GM12878 (cell line): ENCODE results near the gene DET1. TPM values are rescaled to one million over a fixed set of nuclear protein-coding genes. Genes with fewer than 3 reads are reported as not detected.

Experiments
- ATAC-seq: fragments of 200-7000 bp; cut with Tn5 transposase; 3 replicates; pipeline ENCODE4 v1.9.1; 2020; ENCODE audit warnings: mild to moderate bottlenecking, moderate library complexity
- BruUV-seq: library from RNA; stranded (reverse); fragments of 400-500 nt; replicated peaks from 2 replicates; lab custom pipeline; 2021; lab: Mats Ljungman, UMichigan
- CTCF ChIA-PET: fragments of 300-600 bp; sonication (Branson Sonifier 250); formaldehyde crosslinking; extraction: SDS; loops from one replicate; lab custom pipeline; 2021; ENCODE audit warnings: inconsistent platforms; lab: Yijun Ruan, JAX
- POLR2A ChIA-PET: fragments of 350-600 bp; formaldehyde crosslinking; extraction: SDS; loops from one replicate; lab custom pipeline; 2021; ENCODE audit warnings: inconsistent platforms; lab: Charles Lee
- RAD21 ChIA-PET: fragments of 300-600 bp; sonication (Branson Sonifier 250); formaldehyde crosslinking; loops from one replicate; lab custom pipeline; 2023; ENCODE audit warnings: antibody characterized with exemption; ENCODE audit not compliant: unreplicated experiment; lab: Charles Lee
- SMC1A ChIA-PET: fragments of 300-600 bp; sonication (Branson Sonifier 250); formaldehyde crosslinking; loops from one replicate; lab custom pipeline; 2023; ENCODE audit not compliant: unreplicated experiment, uncharacterized antibody; lab: Charles Lee
- DNase-seq: peaks from one replicate; pipeline ENCODE4 v3.0.0-alpha.2; 2011; ENCODE audit warnings: low read depth, low spot score
- FAIRE-seq: peaks from 3 replicates; lab custom pipeline; 2011; peaks lifted over from hg19 to GRCh38; lab: Jason Lieb, UNC
- H2AFZ ChIP-seq: 2 replicates; pipeline ENCODE4 v1.6.0; 2011; ENCODE audit warnings: low read depth, low read length, control low read depth; ENCODE audit not compliant: control insufficient read depth
- H3K27ac ChIP-seq: 2 replicates; pipeline ENCODE4 v1.5.1; 2011; ENCODE audit warnings: control low read depth; ENCODE audit not compliant: control insufficient read depth, insufficient read depth
- H3K27me3 ChIP-seq, 2 experiments: replicated peaks in 1 of 2; 2 replicates each; pipeline versions ENCODE4 v1.6.0 to v1.6.1; 2011; ENCODE audit warnings: low read length in 1 of 2; ENCODE audit not compliant: control insufficient read depth in 2 of 2, insufficient read depth in 2 of 2
- H3K36me3 ChIP-seq, 2 experiments: 2 replicates each; pipeline ENCODE4 v1.5.1; 2011; ENCODE audit warnings: low read length in 1 of 2; ENCODE audit not compliant: control insufficient read depth in 2 of 2, insufficient read depth in 2 of 2
- H3K4me1 ChIP-seq: 2 replicates; pipeline ENCODE4 v1.6.1; 2011; ENCODE audit warnings: mild to moderate bottlenecking, low read length, moderate library complexity, mixed read lengths; ENCODE audit not compliant: control insufficient read depth, insufficient read depth
- H3K4me2 ChIP-seq: 2 replicates; pipeline ENCODE4 v1.6.0; 2011; ENCODE audit warnings: control low read depth; ENCODE audit not compliant: control insufficient read depth, insufficient read depth
- H3K4me3 ChIP-seq: fragments of 200-600 bp; sonication (generic); 2 replicates; pipeline ENCODE4 v1.5.1; 2016
- H3K79me2 ChIP-seq: 2 replicates; pipeline ENCODE4 v1.6.0; 2011; ENCODE audit warnings: low read length; ENCODE audit not compliant: control insufficient read depth, insufficient read depth
- H3K9ac ChIP-seq: 2 replicates; pipeline ENCODE4 v1.8.0; 2011; ENCODE audit warnings: low read length, control low read depth, mixed read lengths; ENCODE audit not compliant: control insufficient read depth, insufficient read depth
- H3K9me3 ChIP-seq: replicated peaks from 3 replicates; pipeline ENCODE4 v1.5.1; 2011; ENCODE audit warnings: mild to moderate bottlenecking, low read length; ENCODE audit not compliant: control insufficient read depth, insufficient read depth
- H4K20me1 ChIP-seq: 2 replicates; pipeline ENCODE4 v1.6.0; 2011; ENCODE audit not compliant: control insufficient read depth, insufficient read depth
- CREM ChIP-seq: IDR thresholded peaks from 2 replicates; pipeline ENCODE4 v1.6.1; 2014; ENCODE audit warnings: antibody characterized with exemption, low read depth
- E2F8 ChIP-seq: fragments of 450-650 bp; IDR thresholded peaks from 2 replicates; pipeline ENCODE4 v1.6.1; 2018; ENCODE audit warnings: mild to moderate bottlenecking, low read depth, moderate library complexity; ENCODE audit not compliant: partially characterized antibody
- ELK1 ChIP-seq: IDR thresholded peaks from 2 replicates; pipeline ENCODE4 v1.6.1; 2012; ENCODE audit warnings: low read depth, low read length, improper control_type of control experiment
- HCFC1 ChIP-seq: fragments of 150-350 bp; IDR thresholded peaks from 2 replicates; pipeline ENCODE4 v1.6.1; 2014; ENCODE audit warnings: low read length
- STAT1 ChIP-seq: fragments of 450-650 bp; conservative IDR thresholded peaks from 2 replicates; pipeline ENCODE4 v1.6.1; 2014; ENCODE audit warnings: antibody characterized with exemption, mild to moderate bottlenecking
- YY1 ChIP-seq: IDR thresholded peaks from 2 replicates; pipeline ENCODE4 v1.6.1; 2011; ENCODE audit warnings: low read depth, mild to moderate bottlenecking, low read length
- ZBTB40 ChIP-seq: fragments of 450-650 bp; IDR thresholded peaks from 2 replicates; pipeline ENCODE4 v1.6.1; 2016; ENCODE audit warnings: mild to moderate bottlenecking, moderate library complexity, borderline replicate concordance
- WGBS: methylation state at CpG from one replicate; pipeline ENCODE4 v1.1.6; 2016; ENCODE audit warnings: low lambda C conversion rate; ENCODE audit not compliant: insufficient replicate concordance, insufficient coverage; ENCODE audit errors: missing lambda C conversion rate; 5-methylcytosine and 5-hydroxymethylcytosine counted together
- in situ Hi-C: fragments of 300-500 bp; cut with MboI; formaldehyde crosslinking; loops from 9 replicates; pipeline ENCODE4 v1.14.3; 2018; ENCODE audit warnings: mixed read lengths
- intact Hi-C: fragments of 100-400 bp; cut with micrococcal nuclease; formaldehyde crosslinking; loops from one replicate; pipeline ENCODE4 v1.14.2; 2022; ENCODE audit not compliant: unreplicated experiment
- polyA plus RNA-seq, 11 experiments: library from polyadenylated mRNA; depleted of rRNA in 4 of 11; unstranded in 6 of 11; stranded (reverse) in 5 of 11; fragments of >200 nt; fragmentation: Nextera tagmentation in 4 of 11; fragmentation: Illumina TruSeq in 1 of 11; extraction: Ambion mirVana in 4 of 11; extraction: Trizol in 1 of 11; gene quantifications; 1 replicate in 1 of 11; 2 replicates in 10 of 11; pipeline versions ENCODE4 v1.2.1 to v1.2.3, GENCODE V29; 2011 to 2016; ENCODE audit warnings: inconsistent platforms in 2 of 11, missing spikeins in 2 of 11, low read depth in 1 of 11
- total RNA-seq, 4 experiments: library from RNA; depleted of rRNA in 3 of 4; stranded (reverse); fragments of >200 nt in 3 of 4; fragmentation: Illumina TruSeq in 1 of 4; extraction: Trizol in 1 of 4; gene quantifications; 2 replicates each; pipeline versions ENCODE4 v1.2.1 to v1.2.3, GENCODE V29; 2013 to 2021
- TF ChIP-seq, protein P1 (sequence below): fragments of 450-650 bp; IDR thresholded peaks from 2 replicates; pipeline ENCODE4 v1.6.1; 2017; ENCODE audit warnings: borderline replicate concordance
- TF ChIP-seq, protein P2 (sequence below): fragments of 450-650 bp; IDR thresholded peaks from 2 replicates; pipeline ENCODE4 v1.6.1; 2016; ENCODE audit warnings: mild to moderate bottlenecking
- TF ChIP-seq, protein P3 (sequence below): fragments of 150-350 bp; IDR thresholded peaks from 2 replicates; pipeline ENCODE4 v1.6.1; 2016; ENCODE audit warnings: low read depth, low read length

The DET1 gene
- total and polyA plus RNA-seq, 10 of the 15 experiments (the other 5 are each of a cell fraction or from before 2014, with no cell fraction given), result 0.16 to 2.7 (median 1.4) TPM

DNA sequence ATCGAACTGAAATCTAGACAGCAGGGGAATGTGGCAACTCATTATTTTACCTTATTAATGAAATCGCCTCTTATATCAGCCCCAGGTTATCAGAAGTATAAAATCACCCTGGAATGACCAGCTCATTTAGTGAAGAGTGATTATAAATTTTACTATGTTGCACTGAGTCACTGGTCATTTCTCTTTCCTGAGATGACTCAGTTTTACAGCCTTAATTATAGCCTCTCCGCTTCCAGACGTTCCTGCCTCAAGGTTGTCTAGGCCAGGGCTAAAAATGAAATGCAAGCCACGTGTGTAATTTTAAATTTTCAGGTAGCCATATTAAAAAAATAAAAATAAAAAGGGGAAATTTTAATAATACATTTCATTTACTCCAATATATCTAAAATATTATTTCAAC lies 33.3 kb downstream of the DET1 start:
- POLR2A ChIA-PET, result no interaction called here
- H3K4me2 ChIP-seq, result no peak overlapping the region
- H3K4me3 ChIP-seq, result no peak overlapping the region
- no peak overlapping the region for H3K27ac ChIP-seq
- SMC1A ChIA-PET, result no interaction called here
- DNase-seq (no peak), FAIRE-seq (no peak), ATAC-seq (no peak)
- H3K79me2 ChIP-seq, result no peaks in the 10 kb centered on the region
- RAD21 ChIA-PET, result no interaction called here
- H4K20me1 ChIP-seq, result no peaks in the 10 kb centered on the region
- peaks cover 12% of the 10 kb centered on the region for H3K4me1 ChIP-seq
- no peaks in the 10 kb centered on the region for H3K9me3 ChIP-seq
- CTCF ChIA-PET, result no interaction called here
- BruUV-seq, result no TSS peak
- H3K36me3 ChIP-seq, result no peaks in the 10 kb centered on the region
- intact Hi-C loops, result no loop called here
- no peak overlapping the region for H2AFZ ChIP-seq
- in situ Hi-C loops, result no loop called here
- no peak overlapping the region for H3K9ac ChIP-seq
- WGBS, result 43% methylated on average over 5 of the region's 5 CpGs
- H3K27me3 ChIP-seq, result no peaks in the 10 kb centered on the region
- TF ChIP-seq, protein P1, sequence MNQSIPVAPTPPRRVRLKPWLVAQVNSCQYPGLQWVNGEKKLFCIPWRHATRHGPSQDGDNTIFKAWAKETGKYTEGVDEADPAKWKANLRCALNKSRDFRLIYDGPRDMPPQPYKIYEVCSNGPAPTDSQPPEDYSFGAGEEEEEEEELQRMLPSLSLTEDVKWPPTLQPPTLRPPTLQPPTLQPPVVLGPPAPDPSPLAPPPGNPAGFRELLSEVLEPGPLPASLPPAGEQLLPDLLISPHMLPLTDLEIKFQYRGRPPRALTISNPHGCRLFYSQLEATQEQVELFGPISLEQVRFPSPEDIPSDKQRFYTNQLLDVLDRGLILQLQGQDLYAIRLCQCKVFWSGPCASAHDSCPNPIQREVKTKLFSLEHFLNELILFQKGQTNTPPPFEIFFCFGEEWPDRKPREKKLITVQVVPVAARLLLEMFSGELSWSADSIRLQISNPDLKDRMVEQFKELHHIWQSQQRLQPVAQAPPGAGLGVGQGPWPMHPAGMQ, result no peak
- TF ChIP-seq ZBTB40 (no peak), ELK1 (no peak), CREM (no peak), E2F8 (no peak), YY1 (no peak), HCFC1 (no peak), STAT1 (no peak)
- TF ChIP-seq, protein P2, sequence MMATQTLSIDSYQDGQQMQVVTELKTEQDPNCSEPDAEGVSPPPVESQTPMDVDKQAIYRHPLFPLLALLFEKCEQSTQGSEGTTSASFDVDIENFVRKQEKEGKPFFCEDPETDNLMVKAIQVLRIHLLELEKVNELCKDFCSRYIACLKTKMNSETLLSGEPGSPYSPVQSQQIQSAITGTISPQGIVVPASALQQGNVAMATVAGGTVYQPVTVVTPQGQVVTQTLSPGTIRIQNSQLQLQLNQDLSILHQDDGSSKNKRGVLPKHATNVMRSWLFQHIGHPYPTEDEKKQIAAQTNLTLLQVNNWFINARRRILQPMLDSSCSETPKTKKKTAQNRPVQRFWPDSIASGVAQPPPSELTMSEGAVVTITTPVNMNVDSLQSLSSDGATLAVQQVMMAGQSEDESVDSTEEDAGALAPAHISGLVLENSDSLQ, result no peak
- TF ChIP-seq, protein P3, sequence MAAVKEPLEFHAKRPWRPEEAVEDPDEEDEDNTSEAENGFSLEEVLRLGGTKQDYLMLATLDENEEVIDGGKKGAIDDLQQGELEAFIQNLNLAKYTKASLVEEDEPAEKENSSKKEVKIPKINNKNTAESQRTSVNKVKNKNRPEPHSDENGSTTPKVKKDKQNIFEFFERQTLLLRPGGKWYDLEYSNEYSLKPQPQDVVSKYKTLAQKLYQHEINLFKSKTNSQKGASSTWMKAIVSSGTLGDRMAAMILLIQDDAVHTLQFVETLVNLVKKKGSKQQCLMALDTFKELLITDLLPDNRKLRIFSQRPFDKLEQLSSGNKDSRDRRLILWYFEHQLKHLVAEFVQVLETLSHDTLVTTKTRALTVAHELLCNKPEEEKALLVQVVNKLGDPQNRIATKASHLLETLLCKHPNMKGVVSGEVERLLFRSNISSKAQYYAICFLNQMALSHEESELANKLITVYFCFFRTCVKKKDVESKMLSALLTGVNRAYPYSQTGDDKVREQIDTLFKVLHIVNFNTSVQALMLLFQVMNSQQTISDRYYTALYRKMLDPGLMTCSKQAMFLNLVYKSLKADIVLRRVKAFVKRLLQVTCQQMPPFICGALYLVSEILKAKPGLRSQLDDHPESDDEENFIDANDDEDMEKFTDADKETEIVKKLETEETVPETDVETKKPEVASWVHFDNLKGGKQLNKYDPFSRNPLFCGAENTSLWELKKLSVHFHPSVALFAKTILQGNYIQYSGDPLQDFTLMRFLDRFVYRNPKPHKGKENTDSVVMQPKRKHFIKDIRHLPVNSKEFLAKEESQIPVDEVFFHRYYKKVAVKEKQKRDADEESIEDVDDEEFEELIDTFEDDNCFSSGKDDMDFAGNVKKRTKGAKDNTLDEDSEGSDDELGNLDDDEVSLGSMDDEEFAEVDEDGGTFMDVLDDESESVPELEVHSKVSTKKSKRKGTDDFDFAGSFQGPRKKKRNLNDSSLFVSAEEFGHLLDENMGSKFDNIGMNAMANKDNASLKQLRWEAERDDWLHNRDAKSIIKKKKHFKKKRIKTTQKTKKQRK, result no peak
